Fibroblast of lung (primary cell): ENCODE results near the gene NEDD4L. TPM values are rescaled to one million over a fixed set of nuclear protein-coding genes. Genes with fewer than 3 reads are reported as not detected.
A peak's percentile ranks its signal among the peaks of the same experiment; 100 is the strongest.

ENCODE experiments used
- DNase-seq, 2 donors: peaks; one replicate each; pipeline versions ENCODE4 v3.0.0 to v3.0.0-alpha.2; 2010; ENCODE audit warnings: low read depth in 2 of 2
- H2AFZ ChIP-seq: 2 replicates; pipeline ENCODE4 v1.5.1; 2012; ENCODE audit warnings: low read length, control low read depth, inconsistent platforms
- H3K27ac ChIP-seq: 2 replicates; pipeline ENCODE4 v1.5.1; 2011; ENCODE audit warnings: low read length, control low read depth; ENCODE audit not compliant: insufficient read depth
- H3K27me3 ChIP-seq: 2 replicates; pipeline ENCODE4 v1.5.1; 2011; ENCODE audit warnings: mild to moderate bottlenecking, low read length; ENCODE audit not compliant: control insufficient read depth, insufficient read depth
- H3K36me3 ChIP-seq: 2 replicates; pipeline ENCODE4 v1.5.1; 2011; ENCODE audit warnings: low read length; ENCODE audit not compliant: control insufficient read depth, insufficient read depth
- H3K4me1 ChIP-seq: 2 replicates; pipeline ENCODE4 v1.5.1; 2011; ENCODE audit warnings: low read length; ENCODE audit not compliant: control insufficient read depth, insufficient read depth; ENCODE audit errors: extremely low read depth
- H3K4me2 ChIP-seq: 2 replicates; pipeline ENCODE4 v1.5.1; 2011; ENCODE audit warnings: low read length, control low read depth; ENCODE audit not compliant: insufficient read depth; ENCODE audit errors: extremely low read depth
- H3K4me3 ChIP-seq, 4 experiments: fragments of 200-600 bp in 1 of 4; sonication (generic) in 1 of 4; replicated peaks in 1 of 4; 2 replicates each; pipeline ENCODE4 v1.5.1; 2011 to 2016; ENCODE audit warnings: low read length in 4 of 4, low read depth in 3 of 4, mild to moderate bottlenecking in 3 of 4, control low read depth in 2 of 4, inconsistent platforms in 1 of 4, mixed read lengths in 1 of 4; ENCODE audit not compliant: insufficient read depth in 1 of 4; ENCODE audit errors: control extremely low read depth in 1 of 4
- H3K79me2 ChIP-seq: 2 replicates; pipeline ENCODE4 v1.5.1; 2012; ENCODE audit warnings: mild to moderate bottlenecking, low read length, inconsistent platforms; ENCODE audit not compliant: control insufficient read depth, insufficient read depth
- H3K9ac ChIP-seq: 2 replicates; pipeline ENCODE4 v1.5.1; 2011; ENCODE audit warnings: mild to moderate bottlenecking, low read length, control low read depth; ENCODE audit not compliant: insufficient read depth
- H3K9me3 ChIP-seq: 2 replicates; pipeline ENCODE4 v1.5.1; 2012; ENCODE audit warnings: low read depth, low read length; ENCODE audit not compliant: control insufficient read depth, insufficient read depth
- H4K20me1 ChIP-seq: 2 replicates; pipeline ENCODE4 v1.5.1; 2011; ENCODE audit warnings: low read length; ENCODE audit not compliant: control insufficient read depth, insufficient read depth; ENCODE audit errors: extremely low read depth
- CTCF ChIP-seq, 2 donors: IDR thresholded peaks in 1 of 2; conservative IDR thresholded peaks in 1 of 2; 1 replicate in 1 of 2; 2 replicates in 1 of 2; pipeline ENCODE4 v1.5.1; 2011 to 2012; ENCODE audit warnings: low read length in 2 of 2, control low read depth in 1 of 2, inconsistent platforms in 1 of 2, low read depth in 1 of 2, mild to moderate bottlenecking in 1 of 2
- EZH2 ChIP-seq: IDR thresholded peaks from 2 replicates; pipeline ENCODE4 v1.5.1; 2012; ENCODE audit warnings: low read length, control low read depth, mild to moderate bottlenecking; ENCODE audit errors: missing control alignments
- polyA plus RNA-seq, 2 donors: library from polyadenylated mRNA; depleted of rRNA in 1 of 2; stranded (reverse) in 1 of 2; unstranded in 1 of 2; fragments of >200 nt; gene quantifications; 2 replicates each; pipeline ENCODE4 v1.2.1, GENCODE V29; 2011 to 2012; ENCODE audit warnings: missing spikeins in 1 of 2
- total RNA-seq: library from RNA; depleted of rRNA; stranded (reverse); fragments of >200 nt; gene quantifications from 2 replicates; pipeline ENCODE4 v1.2.1, GENCODE V29; 2014

The NEDD4L gene
- total and polyA plus RNA-seq, 2 donors (not counting 1 experiment from before 2014, with no cell fraction given) = 5.5 to 18.7 TPM

DNA sequence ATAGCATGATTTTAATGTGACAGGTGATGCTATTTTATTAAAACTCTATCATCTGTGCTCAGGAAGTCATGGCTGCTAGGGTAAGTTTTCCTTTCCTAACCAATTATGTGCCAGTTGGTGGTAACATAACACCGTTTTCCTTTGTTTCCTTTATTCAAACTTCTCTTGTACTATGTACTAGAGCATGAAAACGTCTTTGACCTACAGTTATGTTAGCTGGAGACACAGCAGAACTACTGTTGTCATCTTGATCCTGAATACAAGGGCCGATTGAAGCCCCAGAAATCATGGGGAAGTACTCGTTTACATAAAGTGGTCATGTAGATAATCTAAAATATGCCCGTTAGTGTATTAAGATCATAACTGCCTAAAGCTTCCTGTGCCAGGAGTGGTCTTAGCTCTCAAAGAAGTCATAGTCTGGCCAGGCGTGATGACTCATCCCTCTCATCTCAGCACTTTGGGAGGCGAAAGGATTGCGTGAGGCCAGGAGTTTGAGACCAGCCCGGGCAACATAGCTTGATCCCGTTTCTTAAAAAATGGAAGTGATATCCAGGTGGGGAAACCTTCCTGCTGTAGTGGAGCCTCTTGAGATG lies 20.5 kb downstream of the NEDD4L start:
- no peaks in the 10 kb centered on the region for H4K20me1 ChIP-seq
- H3K36me3 ChIP-seq = no peaks in the 10 kb centered on the region
- H2AFZ ChIP-seq = no peak overlapping the region
- no peaks in the 10 kb centered on the region for H3K27me3 ChIP-seq
- TF ChIP-seq EZH2 (no peak), CTCF (conservative IDR thresholded peaks at IDR 0.05 in 1 of 2, IDR thresholded peaks at IDR 0.05 in 1 of 2; ENCODE audit: low read depth in 1 of 2, low read length in 2 of 2) (no peak)
- H3K27ac ChIP-seq = no peak overlapping the region
- no peak overlapping the region for H3K4me3 ChIP-seq
- H3K9me3 ChIP-seq = no peaks in the 10 kb centered on the region
- peak in 1 of 2 donors; percentile 29 for DNase-seq
- no peaks in the 10 kb centered on the region for H3K4me1 ChIP-seq
- H3K4me2 ChIP-seq = no peak overlapping the region
- no peaks in the 10 kb centered on the region for H3K79me2 ChIP-seq
- H3K9ac ChIP-seq = no peak overlapping the region

- H3K27ac ChIP-seq = no peak overlapping the region
- no peaks in the 10 kb centered on the region for H3K79me2 ChIP-seq
- TF ChIP-seq CTCF (conservative IDR thresholded peaks at IDR 0.05 in 1 of 2, IDR thresholded peaks at IDR 0.05 in 1 of 2; ENCODE audit: low read depth in 1 of 2, low read length in 2 of 2) (no peak), EZH2 (no peak)
- H4K20me1 ChIP-seq = no peaks in the 10 kb centered on the region
- no peaks in the 10 kb centered on the region for H3K9me3 ChIP-seq
- H2AFZ ChIP-seq = no peak overlapping the region
- no peak overlapping the region for H3K4me2 ChIP-seq
- H3K27me3 ChIP-seq = no peaks in the 10 kb centered on the region
- DNase-seq = no peak
- H3K4me3 ChIP-seq = no peak overlapping the region
- no peaks in the 10 kb centered on the region for H3K4me1 ChIP-seq
- H3K36me3 ChIP-seq = no peaks in the 10 kb centered on the region
- H3K9ac ChIP-seq = no peak overlapping the region
Measured at GRCh38 chr18:58065956-58066355, 21.9 kb downstream of the NEDD4L start.

- DNase-seq = no peak
- no peak overlapping the region for H3K4me2 ChIP-seq
- H3K36me3 ChIP-seq = no peaks in the 10 kb centered on the region
- TF ChIP-seq CTCF (conservative IDR thresholded peaks at IDR 0.05 in 1 of 2, IDR thresholded peaks at IDR 0.05 in 1 of 2; ENCODE audit: low read depth in 1 of 2, low read length in 2 of 2) (no peak), EZH2 (no peak)
- no peaks in the 10 kb centered on the region for H4K20me1 ChIP-seq
- H3K9me3 ChIP-seq = no peaks in the 10 kb centered on the region
- no peaks in the 10 kb centered on the region for H3K4me1 ChIP-seq
- H3K9ac ChIP-seq = no peak overlapping the region
- no peak overlapping the region for H3K4me3 ChIP-seq
- no peak overlapping the region for H3K27ac ChIP-seq
- no peaks in the 10 kb centered on the region for H3K27me3 ChIP-seq
- H2AFZ ChIP-seq = no peak overlapping the region
- no peaks in the 10 kb centered on the region for H3K79me2 ChIP-seq
Measured at GRCh38 chr18:58067601-58068000, 23.6 kb downstream of the NEDD4L start.
